Adipose tissue (tissue), 3 donors: ENCODE results near the gene DCDC1. TPM values are rescaled to one million over a fixed set of nuclear protein-coding genes. Genes with fewer than 3 reads are reported as not detected.

Source experiments
- H3K27ac ChIP-seq: one replicate; pipeline ENCODE4 v1.5.1; 2013; ENCODE audit warnings: low read depth, low read length
- WGBS, 3 donors: extraction: QIAGEN DNeasy Blood & Tissue Kit; methylation state at CpG; one replicate each; pipeline ENCODE4 v1.1.7; 2013; 5-methylcytosine and 5-hydroxymethylcytosine counted together
- polyA plus RNA-seq, 3 donors: library from polyadenylated mRNA; stranded (reverse); fragments of 200-250 nt; gene quantifications; one replicate each; pipeline ENCODE4 v1.2.3, GENCODE V29; 2013
- donor health status: healthy with polysubstance abuse.
- donor health status: Bipolar disorder and iron deficiency.
- donor health status: healthy.

Gene DCDC1
- polyA plus RNA-seq, 3 donors = 0.01 to 0.14 TPM; not detected in 1

DNA sequence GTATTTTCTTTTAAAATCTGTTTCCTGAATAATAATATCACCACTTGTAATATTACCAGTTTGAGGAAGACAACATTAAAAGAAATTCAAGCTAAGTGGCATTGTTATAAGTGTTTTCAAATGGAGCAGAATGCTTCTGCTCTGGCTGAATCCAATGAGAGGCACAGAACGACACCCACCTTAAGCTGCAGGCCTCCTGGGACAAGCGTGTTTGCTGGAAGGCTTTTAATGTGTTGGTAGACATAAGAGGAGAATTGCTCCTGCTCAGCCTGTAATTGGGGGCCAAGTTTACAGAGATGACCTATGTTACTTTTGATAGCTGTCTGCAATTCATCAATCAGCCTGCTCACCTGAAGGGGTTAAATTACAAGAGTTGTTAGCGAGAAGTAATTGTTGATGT is 242.2 kb downstream of the DCDC1 start:
- 41 to 70% (median 61%) methylated on average over 3 of the region's 3 CpGs for WGBS, 3 donors
- no peak overlapping the region for H3K27ac ChIP-seq

DNA sequence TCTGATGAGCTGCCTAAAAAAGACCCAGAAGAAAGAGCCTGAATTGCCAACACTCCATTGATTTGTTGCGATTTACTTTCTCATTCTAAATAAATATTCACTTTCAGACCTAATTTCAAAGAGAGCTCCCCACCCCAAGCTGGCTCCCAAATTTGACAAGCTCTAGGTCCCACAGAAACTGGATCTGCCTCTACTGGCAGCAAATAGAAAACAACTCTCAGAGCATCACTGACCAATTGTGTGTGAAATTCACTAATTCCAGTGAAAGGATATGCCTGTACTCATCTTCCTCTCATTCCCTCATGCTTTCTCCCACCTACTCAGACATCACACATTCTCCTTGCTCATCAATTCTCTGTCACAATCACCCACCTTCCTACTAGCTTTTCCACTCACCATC is 249.1 kb downstream of the DCDC1 start:
- WGBS, 3 donors = 86 to 95% (median 94%) methylated on average over 1 of the region's 1 CpG
- no peak overlapping the region for H3K27ac ChIP-seq

DNA sequence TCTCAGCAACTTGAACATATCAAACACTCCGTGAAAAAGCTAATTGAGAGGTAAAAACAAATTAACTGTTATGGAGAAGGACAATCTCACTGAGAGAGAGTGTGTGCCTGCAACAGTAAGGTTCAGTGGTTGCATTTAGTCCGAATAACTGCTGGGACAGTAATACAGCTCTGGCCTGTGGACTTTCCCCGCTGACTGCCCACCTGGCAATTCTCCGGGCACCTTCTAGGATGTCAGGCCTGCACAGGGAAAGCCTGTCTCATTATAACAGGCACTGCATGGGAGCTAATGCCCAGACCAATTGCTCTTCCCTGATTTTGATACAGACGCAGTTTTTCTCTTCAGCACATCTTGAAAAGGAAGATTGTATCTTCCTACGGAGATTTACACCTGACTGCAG is 251.0 kb downstream of the DCDC1 start:
- WGBS, 3 donors = 83 to 89% (median 83%) methylated on average over 6 of the region's 6 CpGs
- H3K27ac ChIP-seq = no peak overlapping the region

DNA sequence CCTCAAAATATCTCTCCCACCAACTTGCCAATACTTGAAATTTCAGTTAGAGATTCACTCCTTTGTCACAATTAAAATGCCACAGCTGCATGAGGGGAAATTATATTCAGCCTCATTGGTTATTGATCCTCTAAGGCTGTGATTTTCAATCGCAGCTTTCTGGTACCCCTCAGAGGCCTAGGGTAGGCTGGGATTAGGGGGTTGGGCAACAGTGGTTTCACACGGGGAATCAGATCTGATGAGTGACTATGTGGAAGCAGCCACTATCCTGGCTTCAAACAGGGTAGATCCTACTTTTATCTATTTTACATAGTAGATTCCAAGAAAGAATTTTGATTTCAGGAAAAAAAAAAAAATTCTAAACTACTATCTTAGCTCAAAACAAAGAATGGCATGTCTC is 252.5 kb downstream of the DCDC1 start:
- no peak overlapping the region for H3K27ac ChIP-seq
- WGBS, 3 donors = 77 to 80% (median 80%) methylated on average over 2 of the region's 2 CpGs

DNA sequence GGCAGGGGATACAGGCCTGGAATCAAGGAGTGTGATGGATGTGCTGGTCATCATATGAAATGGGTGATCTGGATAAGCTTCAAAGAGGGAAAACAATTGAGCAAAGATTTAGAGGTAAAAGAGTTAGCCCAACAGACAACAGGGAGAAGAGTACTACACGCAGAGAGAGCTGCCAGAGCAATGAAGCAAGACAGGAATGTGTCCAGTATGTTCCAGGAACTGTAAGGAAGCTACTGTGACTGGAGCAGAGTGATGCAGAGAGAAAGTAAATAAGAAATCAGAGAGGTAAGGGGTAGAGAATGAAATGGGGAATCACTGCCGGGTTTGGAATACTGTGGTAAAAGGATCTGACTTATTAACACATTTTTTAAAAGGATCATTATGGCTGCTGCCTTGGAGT is 255.1 kb downstream of the DCDC1 start:
- WGBS, 3 donors = 64 to 86% (median 73%) methylated on average over 2 of the region's 2 CpGs
- no peak overlapping the region for H3K27ac ChIP-seq

DNA sequence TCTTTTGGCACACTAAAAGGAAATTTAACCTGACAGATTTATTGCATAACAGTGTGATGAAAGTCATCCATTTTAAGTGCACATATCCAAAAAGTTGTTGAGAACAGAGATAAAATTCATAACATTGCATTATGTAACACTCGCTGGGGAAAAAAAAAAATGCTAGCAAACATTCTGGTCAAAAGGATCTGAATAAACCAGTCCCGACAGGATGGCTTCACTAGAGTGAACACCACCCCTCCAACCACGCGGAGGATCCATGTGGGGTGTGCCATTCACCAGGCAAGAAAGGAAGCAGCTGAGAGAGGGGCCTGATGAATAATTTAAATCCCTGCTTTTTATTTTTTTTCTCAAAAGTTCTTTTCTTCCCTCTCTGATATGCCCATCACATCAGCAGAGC is 258.7 kb downstream of the DCDC1 start:
- no peak overlapping the region for H3K27ac ChIP-seq
- 24 to 46% (median 28%) methylated on average over 4 of the region's 4 CpGs for WGBS, 3 donors

DNA sequence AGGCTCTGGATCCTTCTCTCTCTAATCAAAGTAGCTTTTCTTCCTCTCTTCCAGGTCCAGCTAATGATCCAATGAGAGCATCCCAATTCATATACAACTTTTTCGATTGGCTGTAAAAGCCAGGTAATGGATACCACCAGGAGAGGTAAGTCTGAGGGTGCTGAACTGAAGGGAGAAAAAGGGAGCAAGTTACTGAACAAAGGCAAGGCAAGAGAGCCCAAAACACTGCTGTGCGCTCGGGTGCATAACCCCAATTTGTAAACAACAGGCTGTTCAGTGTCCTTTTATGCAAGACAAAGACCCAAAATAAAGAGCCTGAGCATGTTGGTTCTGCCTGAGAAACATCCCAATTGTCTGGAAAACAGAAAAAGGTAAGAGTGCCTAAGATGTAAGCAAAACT is 260.1 kb downstream of the DCDC1 start:
- no peak overlapping the region for H3K27ac ChIP-seq
- WGBS, 3 donors = 90 to 100% (median 92%) methylated on average over 3 of the region's 3 CpGs

DNA sequence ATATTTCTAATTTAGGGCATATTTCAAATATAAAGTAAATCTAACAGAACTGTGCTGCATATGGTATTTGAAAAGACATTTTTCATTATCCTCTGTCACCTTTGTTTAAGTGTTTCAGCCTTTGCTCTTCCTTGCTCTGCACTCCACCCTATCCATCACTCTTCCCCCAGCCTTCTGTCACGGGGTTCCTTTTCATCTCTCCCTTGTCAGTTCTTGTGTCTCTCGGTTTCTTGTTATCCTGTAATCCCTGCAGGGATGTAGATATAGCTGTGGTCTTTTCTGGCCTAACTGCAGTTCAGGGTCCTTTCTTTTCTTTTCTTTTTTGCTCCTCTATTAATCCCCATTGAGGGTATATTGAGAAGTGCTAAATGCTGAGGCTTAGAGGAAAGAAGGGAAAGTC is 261.9 kb downstream of the DCDC1 start:
- H3K27ac ChIP-seq = no peak overlapping the region
- whole genome bisulfite sequencing, 3 donors = 64 to 72% (median 65%) methylated on average over 2 of the region's 2 CpGs

DNA sequence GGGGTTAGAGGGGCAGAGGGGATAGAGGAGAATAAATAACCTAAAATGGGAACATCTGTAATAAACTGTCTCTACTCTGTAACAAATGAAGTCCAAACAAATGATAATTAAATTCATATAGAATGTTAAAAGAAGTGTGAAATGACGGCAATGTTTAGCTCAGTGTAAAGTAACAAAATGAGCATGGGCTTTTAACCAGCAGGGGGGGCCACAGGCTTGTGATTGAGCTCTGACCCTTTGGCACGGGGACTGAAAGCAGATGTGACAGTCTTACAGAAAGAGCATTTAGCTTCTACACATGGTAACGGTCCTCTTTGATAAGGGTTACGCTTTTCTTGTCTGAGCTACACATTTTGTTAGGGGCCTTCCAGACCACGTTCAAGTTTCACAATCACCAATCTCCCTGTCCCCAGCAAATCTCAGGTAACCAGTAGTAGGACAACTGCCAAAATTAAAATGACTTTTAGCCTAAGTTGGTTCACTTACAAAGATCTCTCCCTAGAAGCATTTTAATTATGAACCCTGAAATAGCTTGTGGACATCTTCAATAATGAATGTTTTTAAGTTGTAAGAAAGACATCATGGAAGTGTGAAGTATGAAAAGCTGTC is 262.5 kb downstream of the DCDC1 start:
- no peak overlapping the region for H3K27ac ChIP-seq
- 11 to 31% (median 16%) methylated on average over 5 of the region's 5 CpGs for WGBS, 3 donors

DNA sequence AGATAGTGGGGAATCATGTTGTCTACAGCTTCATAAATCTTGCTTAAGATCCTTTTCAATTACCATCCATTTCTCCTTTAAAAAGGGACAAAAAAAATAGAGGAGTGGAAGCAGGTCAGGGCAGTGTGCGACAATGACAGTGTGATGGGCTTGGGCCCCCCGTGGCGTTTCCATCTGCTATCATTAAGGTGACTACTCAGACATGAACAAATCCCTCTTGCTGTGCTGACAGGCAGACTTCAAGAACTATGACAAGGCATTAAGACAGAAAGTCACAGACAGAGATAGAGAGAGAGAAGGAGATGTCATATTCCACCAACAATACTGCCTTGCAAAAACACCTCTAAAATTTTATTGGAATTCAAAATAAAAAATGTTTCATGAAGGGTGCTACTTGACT is 263.2 kb downstream of the DCDC1 start:
- H3K27ac ChIP-seq = no peak overlapping the region
- 41 to 45% (median 44%) methylated on average over 3 of the region's 3 CpGs for WGBS, 3 donors

DNA sequence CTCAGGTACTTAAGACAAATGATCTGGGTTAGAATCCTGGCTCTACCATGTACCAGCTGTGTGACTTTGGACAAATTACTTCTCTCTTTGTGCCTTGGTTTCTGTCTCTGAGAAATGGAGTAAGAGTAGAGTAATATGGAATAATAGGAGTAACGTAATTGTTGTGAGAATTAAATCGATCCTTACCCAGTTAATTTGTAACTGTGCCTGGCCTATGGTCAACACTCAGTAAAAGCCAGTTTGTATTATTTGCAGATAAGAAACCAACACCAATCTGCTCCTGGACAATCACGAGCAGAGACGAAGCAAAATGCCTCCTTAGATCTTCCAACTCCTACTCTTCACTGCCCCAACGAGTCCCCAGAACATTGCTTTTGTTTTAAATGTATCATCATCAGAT is 266.7 kb downstream of the DCDC1 start:
- 26 to 85% (median 82%) methylated on average over 5 of the region's 5 CpGs for WGBS, 3 donors
- no peak overlapping the region for H3K27ac ChIP-seq

DNA sequence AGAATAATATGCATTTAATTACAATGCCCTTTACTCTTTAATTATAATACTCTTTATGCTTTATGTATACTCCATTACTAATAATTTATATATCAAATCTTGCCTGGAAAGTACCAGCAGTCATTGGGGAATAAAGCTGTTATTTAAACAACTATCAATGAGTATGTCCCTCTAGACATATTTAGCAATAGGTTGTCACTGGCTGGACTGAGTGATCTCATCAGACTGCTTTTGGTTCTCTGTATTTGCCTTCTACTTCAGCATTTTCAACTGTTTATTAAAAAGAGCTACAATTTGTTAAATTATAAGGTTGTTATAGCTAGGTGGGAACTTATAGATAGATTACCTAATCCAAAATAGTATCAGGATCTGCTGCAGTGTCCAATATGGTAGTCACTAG is 267.2 kb downstream of the DCDC1 start:
- H3K27ac ChIP-seq = no peak overlapping the region

DNA sequence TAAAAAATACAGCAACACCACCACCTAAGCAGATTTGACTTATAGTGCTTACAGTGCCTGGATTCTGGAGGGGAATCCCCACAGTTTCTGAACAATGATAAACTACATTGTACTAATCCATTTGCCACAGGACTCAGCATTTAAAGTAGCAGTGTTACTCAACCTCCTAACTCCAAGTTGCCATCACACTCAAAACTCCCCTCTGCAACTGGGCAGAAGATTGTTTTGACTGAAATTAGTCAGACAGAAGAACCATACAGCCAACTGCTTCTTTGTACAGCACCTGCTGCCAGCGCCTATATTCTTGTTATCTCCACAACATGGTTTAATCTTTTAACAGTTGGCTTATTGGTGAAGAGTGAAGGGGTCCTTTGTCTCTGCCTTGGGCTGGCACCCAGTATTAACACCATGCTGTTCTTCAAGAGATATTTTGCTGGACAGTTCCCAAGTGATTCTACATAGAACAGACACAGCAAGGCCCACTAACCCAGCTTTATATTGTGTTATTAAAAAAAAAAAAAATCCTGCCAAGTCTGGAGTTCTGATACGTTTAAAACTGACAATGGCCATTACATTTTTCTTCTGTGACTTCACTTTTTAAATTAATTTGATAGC is 273.2 kb downstream of the DCDC1 start:
- WGBS, 3 donors = 49 to 66% (median 62%) methylated on average over 2 of the region's 2 CpGs
- H3K27ac ChIP-seq = no peak overlapping the region

DNA sequence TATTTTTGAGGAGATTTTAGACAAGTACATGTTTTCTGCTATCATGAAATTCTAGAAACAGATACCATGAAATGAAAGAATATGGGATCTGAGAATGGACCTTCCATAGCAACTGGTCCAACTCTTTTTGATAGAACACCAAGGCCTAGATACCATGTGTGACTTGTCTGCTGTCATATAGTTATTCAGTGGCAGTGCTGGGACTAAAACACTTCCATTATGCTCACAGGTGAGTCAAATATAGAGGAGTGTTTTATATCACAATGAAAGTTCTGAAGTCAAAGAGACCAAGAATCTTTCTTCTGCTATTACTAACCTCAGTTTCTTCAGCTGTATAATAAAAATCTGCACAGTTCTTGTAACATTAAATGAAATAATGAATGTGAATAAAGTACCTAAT is 276.9 kb downstream of the DCDC1 start:
- no peak overlapping the region for H3K27ac ChIP-seq

DNA sequence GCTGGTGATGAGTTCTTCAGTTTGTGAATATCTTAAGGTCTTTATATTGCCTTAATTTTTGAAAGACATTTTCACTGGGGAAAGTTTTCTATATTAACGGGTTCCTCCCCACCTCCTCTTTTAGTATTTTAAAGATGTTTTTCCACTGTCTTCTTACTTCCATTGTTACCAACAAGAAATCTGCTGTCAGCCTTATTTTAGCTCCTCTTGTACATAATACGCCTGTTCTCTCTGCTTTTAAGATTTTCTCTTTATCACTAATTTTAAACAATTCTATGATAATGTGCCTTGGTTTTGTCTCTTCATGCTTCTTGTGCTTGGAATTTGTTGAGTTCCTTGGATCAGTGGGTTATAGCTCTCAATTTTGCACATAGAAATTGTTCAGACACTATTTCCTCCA is 280.4 kb downstream of the DCDC1 start:
- WGBS, 3 donors = 88 to 91% (median 91%) methylated on average over 2 of the region's 2 CpGs
- H3K27ac ChIP-seq = no peak overlapping the region

DNA sequence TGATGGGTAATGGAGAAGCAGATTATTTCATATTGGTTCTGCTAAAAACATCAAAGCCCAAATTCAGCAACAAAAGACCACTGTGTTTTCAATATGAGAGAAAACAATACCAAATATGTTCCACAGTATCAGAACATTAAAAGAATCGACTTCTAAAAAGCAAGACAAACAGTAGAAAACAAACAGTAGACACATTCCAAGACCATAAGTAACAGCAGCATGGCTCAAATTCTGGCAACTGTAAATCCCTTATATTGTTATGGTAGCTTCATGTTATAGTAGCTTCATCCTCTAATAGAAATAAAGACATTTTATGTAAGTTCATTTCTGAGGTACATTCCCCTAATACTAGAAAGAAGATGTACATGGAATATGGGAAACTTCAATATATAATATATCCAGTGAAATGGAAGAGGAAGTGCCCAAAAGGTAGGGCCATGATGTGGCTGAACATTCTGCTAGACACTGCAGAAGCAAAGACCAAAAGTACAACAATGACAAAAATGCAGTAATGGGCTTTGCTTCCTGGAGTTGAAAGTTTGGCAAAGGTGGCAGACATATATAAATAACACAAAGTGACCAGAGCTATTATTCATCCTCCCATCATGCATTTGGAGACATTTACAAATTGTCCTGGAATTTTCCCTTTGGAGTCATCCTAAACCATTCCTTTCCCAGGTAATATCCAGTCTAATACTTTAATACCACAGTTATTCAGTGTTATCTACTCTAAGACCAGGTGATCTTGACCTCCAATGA is 299.9 kb downstream of the DCDC1 start:
- 29 to 79% (median 76%) methylated on average over 1 of the region's 1 CpG for WGBS, 3 donors
- no peak overlapping the region for H3K27ac ChIP-seq

DNA sequence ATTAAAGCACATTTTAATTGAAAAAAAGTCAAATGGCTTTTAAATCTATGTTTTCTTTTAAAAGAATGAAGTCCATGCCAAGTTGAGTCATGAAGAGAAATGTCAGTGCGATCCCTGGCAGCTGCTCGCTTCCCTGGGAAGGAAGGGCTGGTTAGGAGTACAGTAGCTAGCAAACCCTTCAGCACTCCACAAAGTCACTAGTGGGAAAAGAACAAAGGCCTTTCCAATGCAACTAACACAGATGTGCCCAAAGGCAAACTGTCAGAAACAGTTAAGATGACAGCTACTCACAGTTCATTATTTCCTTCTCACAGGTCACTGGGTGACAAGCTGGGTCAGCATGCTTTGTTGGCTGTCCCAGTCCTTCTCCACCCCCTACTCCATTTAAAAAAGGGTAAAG is 308.7 kb downstream of the DCDC1 start:
- 53 to 57% (median 55%) methylated on average over 2 of the region's 2 CpGs for WGBS, 3 donors
- no peak overlapping the region for H3K27ac ChIP-seq

DNA sequence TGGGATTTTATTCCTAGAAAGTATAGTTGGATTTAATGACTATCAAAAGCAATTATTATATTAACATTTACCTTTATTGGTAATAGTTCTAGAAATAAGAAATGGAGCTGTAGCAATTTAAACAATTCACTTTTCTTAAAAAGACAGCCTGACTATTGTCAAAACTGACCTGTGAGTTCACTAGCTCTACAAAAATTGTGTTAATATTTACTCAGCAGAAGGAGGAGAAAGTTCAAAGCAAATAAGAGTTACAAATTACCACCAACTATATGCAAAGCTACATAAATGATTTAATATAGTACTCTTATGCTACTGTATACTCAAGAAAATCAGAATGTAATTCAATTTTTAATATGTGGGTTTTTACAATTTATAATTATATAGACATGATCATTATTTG is 310.0 kb downstream of the DCDC1 start:
- H3K27ac ChIP-seq = no peak overlapping the region

DNA sequence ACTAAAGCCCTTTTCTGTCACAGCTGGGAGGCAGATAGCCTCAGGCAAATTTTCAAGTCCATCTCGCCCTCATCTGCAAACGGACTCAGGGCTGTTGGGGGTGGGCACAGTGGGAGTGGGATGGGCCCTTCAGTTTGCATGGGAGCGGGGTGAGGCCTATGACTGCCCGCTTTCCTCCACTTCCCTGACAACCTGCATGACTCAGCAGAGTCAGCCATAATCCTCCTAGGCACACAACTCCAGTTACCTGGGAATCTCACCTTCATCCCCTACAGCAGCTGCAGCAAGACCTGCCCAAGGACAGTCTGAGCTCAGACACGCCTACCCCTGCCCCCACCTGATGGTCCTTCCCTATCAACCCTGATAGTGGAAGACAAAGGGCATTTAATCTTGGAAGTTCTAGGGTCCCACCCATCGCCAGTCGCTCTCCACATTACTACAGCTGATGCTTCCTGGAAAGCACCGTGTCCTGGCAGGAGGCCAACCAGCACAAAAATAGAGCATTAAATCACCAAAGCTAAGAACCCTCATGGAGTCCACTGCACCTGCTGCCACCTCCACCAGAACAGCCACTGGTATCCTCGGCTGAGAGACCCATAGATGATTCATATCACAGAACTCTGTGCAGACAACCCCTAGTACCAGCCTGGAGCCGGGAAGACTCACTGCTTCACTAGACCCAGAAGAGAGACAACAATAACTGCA is 319.3 kb downstream of the DCDC1 start:
- no peak overlapping the region for H3K27ac ChIP-seq
- 63 to 69% (median 66%) methylated on average over 10 of the region's 10 CpGs for WGBS, 3 donors

DNA sequence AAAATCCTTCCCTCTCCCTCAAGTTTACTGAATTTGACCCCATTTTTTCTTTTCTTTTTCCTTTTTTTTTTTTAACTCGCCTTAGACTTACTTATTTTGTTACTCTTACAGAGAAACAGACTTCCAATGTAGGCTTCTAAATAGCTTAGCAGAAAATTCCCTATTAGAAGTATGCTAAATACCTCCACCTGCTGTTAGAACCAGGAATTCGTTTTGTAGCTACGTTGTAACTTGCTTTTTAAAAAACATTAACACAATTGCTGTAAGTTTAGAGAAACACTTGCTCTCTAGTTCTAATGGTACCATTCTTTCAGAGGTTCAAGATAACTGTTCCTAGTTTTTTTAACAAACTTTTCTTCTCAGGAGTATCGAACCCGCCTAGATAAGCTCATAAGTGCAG is 324.2 kb downstream of the DCDC1 start:
- 43 to 46% (median 44%) methylated on average over 5 of the region's 5 CpGs for WGBS, 3 donors
- no peak overlapping the region for H3K27ac ChIP-seq
